HCT116 (cell line): ENCODE results near the gene TFB1M. TPM values are rescaled to one million over a fixed set of nuclear protein-coding genes. Genes with fewer than 3 reads are reported as not detected.

Source experiments
- ATAC-seq: fragments of 200-7000 bp; cut with Tn5 transposase; 2 replicates; pipeline ENCODE4 v1.9.1; 2020; ENCODE audit warnings: mild to moderate bottlenecking, moderate library complexity
- BruUV-seq: library from RNA; stranded (reverse); fragments of 400-500 nt; replicated peaks from 2 replicates; lab custom pipeline; 2021; lab: Mats Ljungman, UMichigan
- CTCF ChIA-PET: fragments of 300-600 bp; sonication (Branson Sonifier 250); formaldehyde crosslinking; loops from one replicate; lab custom pipeline; 2021; ENCODE audit warnings: antibody characterized with exemption; lab: Charles Lee
- POLR2A ChIA-PET: fragments of 300-600, 350-600 bp; sonication (Branson Sonifier 250); formaldehyde crosslinking; loops from one replicate; lab custom pipeline; 2021; ENCODE audit warnings: antibody characterized with exemption; lab: Charles Lee
- RAD21 ChIA-PET, 2 experiments: fragments of 300-600 bp; sonication (Branson Sonifier 250); formaldehyde crosslinking; loops; one replicate each; lab custom pipeline; 2023; ENCODE audit warnings: low total read pairs in 2 of 2; ENCODE audit not compliant: uncharacterized antibody in 2 of 2, unreplicated experiment in 2 of 2, low non-redundant PET in 1 of 2; lab: Charles Lee
- DNase-seq: peaks from one replicate; pipeline ENCODE4 v3.0.0-alpha.2; 2010; ENCODE audit warnings: low read depth, low spot score
- H2AFZ ChIP-seq: fragments of 200-600 bp; shearing (Covaris generic), sonication (generic); 2 replicates; pipeline ENCODE4 v1.6.1; 2017; ENCODE audit warnings: low read depth, mixed run types, mixed read lengths, antibody characterized with exemption, low read length; ENCODE audit not compliant: poor library complexity, severe bottlenecking
- H3K27ac ChIP-seq: 2 replicates; pipeline ENCODE4 v1.5.1; 2012; ENCODE audit warnings: low read depth, low read length
- H3K27me3 ChIP-seq: fragments of 200-600 bp; sonication (generic); 2 replicates; pipeline ENCODE4 v1.6.1; 2016; ENCODE audit warnings: mixed run types, low read length, mixed read lengths; ENCODE audit not compliant: insufficient read depth
- H3K36me3 ChIP-seq, 2 experiments: fragments of 200-500 bp in 1 of 2; fragments of 200-600 bp in 1 of 2; sonication (Bioruptor generic) in 1 of 2; sonication (generic) in 1 of 2; 2 replicates each; pipeline versions ENCODE4 v1.5.1 to v1.6.1; 2014 to 2016; ENCODE audit warnings: low read length in 2 of 2, inconsistent platforms in 1 of 2, mixed read lengths in 1 of 2, mixed run types in 1 of 2; ENCODE audit not compliant: insufficient read depth in 2 of 2, control insufficient read depth in 1 of 2
- H3K4me1 ChIP-seq, 2 experiments: fragments of 200-600 bp in 1 of 2; sonication (generic) in 1 of 2; 2 replicates each; pipeline versions ENCODE4 v1.5.1 to v1.6.1; 2012 to 2017; ENCODE audit warnings: low read length in 2 of 2, inconsistent platforms in 1 of 2, mild to moderate bottlenecking in 1 of 2, mixed read lengths in 1 of 2, mixed run types in 1 of 2, moderate library complexity in 1 of 2; ENCODE audit not compliant: insufficient read depth in 2 of 2, control insufficient read depth in 1 of 2
- H3K4me2 ChIP-seq: fragments of 200-600 bp; sonication (generic); 2 replicates; pipeline ENCODE4 v1.6.1; 2017; ENCODE audit warnings: mixed run types, low read length, mixed read lengths
- H3K4me3 ChIP-seq, 2 experiments: fragments of 200-600 bp in 1 of 2; sonication (generic) in 1 of 2; replicated peaks in 1 of 2; 2 replicates each; pipeline ENCODE4 v1.5.1; 2011 to 2016; ENCODE audit warnings: low read length in 2 of 2, control low read depth in 1 of 2, low read depth in 1 of 2, mild to moderate bottlenecking in 1 of 2, mixed read lengths in 1 of 2, mixed run types in 1 of 2
- H3K79me2 ChIP-seq: fragments of 200-600 bp; sonication (generic); 2 replicates; pipeline ENCODE4 v1.6.1; 2017; ENCODE audit warnings: mild to moderate bottlenecking, mixed run types, low read length, moderate library complexity, mixed read lengths; ENCODE audit not compliant: insufficient read depth
- H3K9ac ChIP-seq: fragments of 200-600 bp; sonication (generic); 2 replicates; pipeline ENCODE4 v1.6.1; 2016; ENCODE audit warnings: low read length, mixed read lengths
- H3K9me2 ChIP-seq: fragments of 200-600 bp; sonication (generic), shearing (Covaris generic); 2 replicates; pipeline ENCODE4 v1.6.1; 2017; ENCODE audit warnings: mixed run types, mild to moderate bottlenecking, moderate library complexity; ENCODE audit not compliant: insufficient read depth
- H3K9me3 ChIP-seq, 2 experiments: fragments of 200-500 bp in 1 of 2; fragments of 200-600 bp in 1 of 2; sonication (Bioruptor generic) in 1 of 2; sonication (generic) in 1 of 2; 2 replicates each; pipeline ENCODE4 v1.6.1; 2014 to 2017; ENCODE audit warnings: low read length in 2 of 2, mixed read lengths in 2 of 2, inconsistent platforms in 1 of 2, low read depth in 1 of 2, mild to moderate bottlenecking in 1 of 2, mixed run types in 1 of 2, moderate library complexity in 1 of 2; ENCODE audit not compliant: control insufficient read depth in 1 of 2, insufficient read depth in 1 of 2
- H4K20me1 ChIP-seq: fragments of 200-600 bp; sonication (generic), shearing (Covaris generic); 2 replicates; pipeline ENCODE4 v1.6.1; 2017; ENCODE audit warnings: mixed run types, mild to moderate bottlenecking, moderate library complexity; ENCODE audit not compliant: insufficient read depth
- CBX3 ChIP-seq: IDR thresholded peaks from 2 replicates; pipeline ENCODE4 v1.6.1; 2012; ENCODE audit warnings: low read depth
- CEBPB ChIP-seq: IDR thresholded peaks from 2 replicates; pipeline ENCODE4 v1.6.1; 2012; ENCODE audit warnings: low read depth
- EGR1 ChIP-seq: IDR thresholded peaks from 2 replicates; pipeline ENCODE4 v1.6.1; 2012; ENCODE audit warnings: low read depth
- ELF1 ChIP-seq: IDR thresholded peaks from 2 replicates; pipeline ENCODE4 v1.6.1; 2012; ENCODE audit warnings: low read depth, borderline replicate concordance
- EZH2 ChIP-seq: fragments of 200-600 bp; sonication (generic); IDR thresholded peaks from 2 replicates; pipeline ENCODE4 v1.6.1; 2017; ENCODE audit warnings: antibody characterized with exemption, mixed run types
- EZH2phosphoT487 ChIP-seq: fragments of 200-600 bp; IDR thresholded peaks from 2 replicates; pipeline ENCODE4 v1.6.1; 2018; ENCODE audit warnings: antibody characterized with exemption, borderline replicate concordance
- FOSL1 ChIP-seq: IDR thresholded peaks from 2 replicates; pipeline ENCODE4 v1.6.1; 2012; ENCODE audit warnings: low read depth
- JUND ChIP-seq: IDR thresholded peaks from 2 replicates; pipeline ENCODE4 v1.6.1; 2012
- POLR2A ChIP-seq: IDR thresholded peaks from 2 replicates; pipeline ENCODE4 v1.7.0; 2011; ENCODE audit warnings: borderline replicate concordance; ENCODE audit not compliant: insufficient read depth, insufficient read length; ENCODE audit errors: extremely low read depth
- POLR2AphosphoS5 ChIP-seq: IDR thresholded peaks from 2 replicates; pipeline ENCODE4 v1.6.1; 2011; ENCODE audit warnings: mild to moderate bottlenecking, low read depth, low read length, moderate library complexity
- RAD21 ChIP-seq: IDR thresholded peaks from 2 replicates; pipeline ENCODE4 v1.6.1; 2012; ENCODE audit warnings: low read depth, mild to moderate bottlenecking
- SRF ChIP-seq: IDR thresholded peaks from 2 replicates; pipeline ENCODE4 v1.6.1; 2012; ENCODE audit warnings: low read depth
- ZFX ChIP-seq: fragments of 450-650 bp; IDR thresholded peaks from 2 replicates; pipeline ENCODE4 v1.6.1; 2017
- ZNF274 ChIP-seq: fragments of 200-500 bp; sonication (Bioruptor generic); IDR thresholded peaks from 2 replicates; pipeline ENCODE4 v1.6.1; 2014; ENCODE audit warnings: mild to moderate bottlenecking, low read depth, low read length, inconsistent platforms
- intact Hi-C: fragments of 100-400 bp; cut with micrococcal nuclease; formaldehyde crosslinking; loops from 2 replicates; pipeline ENCODE4 v1.10.0; 2022
- total RNA-seq: library from RNA; stranded (reverse); gene quantifications from one replicate; pipeline ENCODE4 v1.2.1, GENCODE V29; 2021; ENCODE audit not compliant: unreplicated experiment
- TF ChIP-seq, protein P1 (sequence below): IDR thresholded peaks from 2 replicates; pipeline ENCODE4 v1.6.1; 2012; ENCODE audit warnings: low read depth

The TFB1M gene
- total RNA-seq, 1 experiment from 2014 or later: 43.8 TPM

DNA sequence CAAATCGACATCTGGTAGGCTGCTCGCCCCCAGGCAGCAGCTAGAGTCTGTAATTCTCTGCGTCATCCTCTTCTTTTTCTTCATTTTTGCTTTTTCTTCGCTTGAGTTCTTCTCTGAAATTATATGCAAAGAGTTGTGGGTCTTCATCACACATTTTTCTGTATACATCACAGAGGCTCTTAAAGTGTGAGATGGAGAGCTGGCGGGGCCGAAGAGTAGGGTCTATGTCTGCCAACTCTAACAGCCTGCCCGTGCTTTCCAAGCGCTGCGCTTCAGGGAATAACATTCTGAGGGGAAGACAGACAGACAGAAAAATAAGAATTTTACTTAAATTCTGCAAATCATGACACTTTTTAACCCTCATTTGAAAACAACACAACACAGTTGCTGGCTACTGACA is 56.5 kb downstream of the TFB1M start (continued):
- no peak for TF ChIP-seq ELF1

DNA sequence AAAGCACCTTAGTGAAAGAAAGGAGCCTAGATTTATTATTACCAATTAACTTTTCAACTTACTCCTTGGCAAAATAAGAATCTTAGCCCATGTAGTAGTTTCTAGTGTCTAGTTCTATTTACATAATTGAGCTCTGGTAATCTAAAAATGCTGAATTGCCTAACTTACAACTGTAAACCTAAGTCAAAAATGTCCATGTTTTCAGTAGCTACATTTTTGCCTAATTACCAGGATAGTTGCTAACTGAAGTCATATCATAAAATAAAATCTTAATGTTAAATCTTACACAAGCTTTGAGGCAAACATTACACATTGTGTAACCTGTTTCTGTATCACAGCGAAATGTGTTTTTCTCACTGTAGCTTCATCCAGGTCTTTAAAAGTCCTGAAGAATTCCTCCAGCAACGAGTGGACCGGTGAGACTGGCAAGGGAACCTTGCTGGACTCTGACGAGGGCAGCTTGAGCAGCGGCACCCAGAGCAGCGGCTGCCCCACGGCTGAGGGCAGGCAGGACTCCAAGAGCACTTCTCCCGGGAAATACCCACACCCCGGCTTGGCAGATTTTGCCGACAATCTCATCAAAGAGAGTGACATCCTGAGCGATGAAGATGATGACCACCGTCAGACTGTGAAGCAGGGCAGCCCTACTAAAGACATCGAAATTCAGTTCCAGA is 58.0 kb downstream of the TFB1M start:
- Histone ChIP-seq H3K36me3 (peaks cover 9 to 21% of the 10 kb centered on the region in 2 experiments; a peak in 3 of 4 replicates), H3K27ac (no peak overlapping the region), H3K9me2 (no peaks in the 10 kb centered on the region), H4K20me1 (no peaks in the 10 kb centered on the region), H3K4me2 (no peak overlapping the region), H3K27me3 (no peaks in the 10 kb centered on the region), H3K4me3 (no peak overlapping the region), H3K79me2 (no peaks in the 10 kb centered on the region), H3K9me3 (no peaks in the 10 kb centered on the region), H2AFZ (no peak overlapping the region), H3K4me1 (peaks cover 0 to 6% of the 10 kb centered on the region in 2 experiments; a peak in 2 of 4 replicates), H3K9ac (no peak overlapping the region)
- no peak for ATAC-seq
- no peak for DNase-seq
- BruUV-seq: no TSS peak
- TF ChIP-seq EZH2phosphoT487: no peak
- no peak for TF ChIP-seq ZNF274
- TF ChIP-seq POLR2A: no peak
- no peak for TF ChIP-seq ELF1
- TF ChIP-seq ZFX: no peak
- intact Hi-C loops: no loop called here
- ChIA-PET POLR2A (interaction anchor here (0.8 kb wide), 1 partner anchor 13 kb away, joined by 5 read pairs; no protein-coding TSS in a partner anchor), RAD21 (no interaction called here), CTCF (no interaction called here)

DNA sequence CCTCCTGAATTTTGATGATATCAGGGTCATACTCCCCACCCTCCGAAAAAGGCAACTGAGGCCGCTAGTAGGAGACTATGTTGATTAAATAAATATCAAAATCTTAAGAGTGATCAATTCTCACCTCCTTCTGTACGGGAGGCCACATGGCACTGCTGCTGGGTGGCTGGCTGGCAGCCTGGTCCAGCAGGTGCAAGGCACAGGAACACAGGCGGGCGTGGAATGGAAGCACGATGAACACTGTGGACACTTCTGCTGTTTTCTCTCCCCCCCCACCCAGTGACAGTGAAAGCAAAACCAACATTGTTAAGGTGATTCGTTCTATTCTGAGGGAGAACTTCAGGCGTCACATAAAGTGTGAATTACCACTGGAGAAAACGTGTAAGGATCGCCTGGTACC is 60.1 kb downstream of the TFB1M start:
- H3K27me3 ChIP-seq: no peaks in the 10 kb centered on the region
- ChIA-PET CTCF (no interaction called here), RAD21 (no interaction called here), POLR2A (no interaction called here)
- ATAC-seq (no peak), DNase-seq (no peak)
- no peaks in the 10 kb centered on the region for H3K9me3 ChIP-seq
- H3K36me3 ChIP-seq: peaks cover 9 to 21% of the 10 kb centered on the region in 2 experiments; a peak in 3 of 4 replicates
- BruUV-seq: no TSS peak
- H3K9ac ChIP-seq: no peak overlapping the region
- peaks cover 0 to 6% of the 10 kb centered on the region in 2 experiments; a peak in 2 of 4 replicates for H3K4me1 ChIP-seq
- no peak overlapping the region for H2AFZ ChIP-seq
- H4K20me1 ChIP-seq: no peaks in the 10 kb centered on the region
- no peak overlapping the region for H3K4me3 ChIP-seq
- no peak overlapping the region for H3K27ac ChIP-seq
- no peaks in the 10 kb centered on the region for H3K9me2 ChIP-seq
- H3K79me2 ChIP-seq: no peaks in the 10 kb centered on the region
- no peak overlapping the region for H3K4me2 ChIP-seq
- intact Hi-C loops: no loop called here
- no peak for TF ChIP-seq EZH2
- TF ChIP-seq CEBPB: no peak
- no peak for TF ChIP-seq EGR1
- TF ChIP-seq ZNF274: no peak
- no peak for TF ChIP-seq EZH2phosphoT487
- TF ChIP-seq SRF: no peak
- no peak for TF ChIP-seq JUND
- TF ChIP-seq FOSL1: no peak
- no peak for TF ChIP-seq CBX3
- no peak for TF ChIP-seq ELF1
- TF ChIP-seq, protein P1, sequence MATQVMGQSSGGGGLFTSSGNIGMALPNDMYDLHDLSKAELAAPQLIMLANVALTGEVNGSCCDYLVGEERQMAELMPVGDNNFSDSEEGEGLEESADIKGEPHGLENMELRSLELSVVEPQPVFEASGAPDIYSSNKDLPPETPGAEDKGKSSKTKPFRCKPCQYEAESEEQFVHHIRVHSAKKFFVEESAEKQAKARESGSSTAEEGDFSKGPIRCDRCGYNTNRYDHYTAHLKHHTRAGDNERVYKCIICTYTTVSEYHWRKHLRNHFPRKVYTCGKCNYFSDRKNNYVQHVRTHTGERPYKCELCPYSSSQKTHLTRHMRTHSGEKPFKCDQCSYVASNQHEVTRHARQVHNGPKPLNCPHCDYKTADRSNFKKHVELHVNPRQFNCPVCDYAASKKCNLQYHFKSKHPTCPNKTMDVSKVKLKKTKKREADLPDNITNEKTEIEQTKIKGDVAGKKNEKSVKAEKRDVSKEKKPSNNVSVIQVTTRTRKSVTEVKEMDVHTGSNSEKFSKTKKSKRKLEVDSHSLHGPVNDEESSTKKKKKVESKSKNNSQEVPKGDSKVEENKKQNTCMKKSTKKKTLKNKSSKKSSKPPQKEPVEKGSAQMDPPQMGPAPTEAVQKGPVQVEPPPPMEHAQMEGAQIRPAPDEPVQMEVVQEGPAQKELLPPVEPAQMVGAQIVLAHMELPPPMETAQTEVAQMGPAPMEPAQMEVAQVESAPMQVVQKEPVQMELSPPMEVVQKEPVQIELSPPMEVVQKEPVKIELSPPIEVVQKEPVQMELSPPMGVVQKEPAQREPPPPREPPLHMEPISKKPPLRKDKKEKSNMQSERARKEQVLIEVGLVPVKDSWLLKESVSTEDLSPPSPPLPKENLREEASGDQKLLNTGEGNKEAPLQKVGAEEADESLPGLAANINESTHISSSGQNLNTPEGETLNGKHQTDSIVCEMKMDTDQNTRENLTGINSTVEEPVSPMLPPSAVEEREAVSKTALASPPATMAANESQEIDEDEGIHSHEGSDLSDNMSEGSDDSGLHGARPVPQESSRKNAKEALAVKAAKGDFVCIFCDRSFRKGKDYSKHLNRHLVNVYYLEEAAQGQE: no peak
- no peak for TF ChIP-seq POLR2AphosphoS5
- TF ChIP-seq RAD21: no peak
